Loucy (cell line): ENCODE data around the gene RFX1.

Source experiments
- EZH2phosphoT487 ChIP-seq: fragments of 200-600 bp; IDR thresholded peaks from 2 replicates; pipeline ENCODE4 v1.6.1; 2018; ENCODE audit warnings: antibody characterized with exemption, mild to moderate bottlenecking, moderate library complexity, borderline replicate concordance
- TF ChIP-seq, protein P1 (sequence below): fragments of 200-600 bp; sonication (generic); conservative IDR thresholded peaks from 2 replicates; pipeline ENCODE4 v1.5.1; 2014; ENCODE audit warnings: mild to moderate bottlenecking, antibody characterized with exemption, low read length

DNA sequence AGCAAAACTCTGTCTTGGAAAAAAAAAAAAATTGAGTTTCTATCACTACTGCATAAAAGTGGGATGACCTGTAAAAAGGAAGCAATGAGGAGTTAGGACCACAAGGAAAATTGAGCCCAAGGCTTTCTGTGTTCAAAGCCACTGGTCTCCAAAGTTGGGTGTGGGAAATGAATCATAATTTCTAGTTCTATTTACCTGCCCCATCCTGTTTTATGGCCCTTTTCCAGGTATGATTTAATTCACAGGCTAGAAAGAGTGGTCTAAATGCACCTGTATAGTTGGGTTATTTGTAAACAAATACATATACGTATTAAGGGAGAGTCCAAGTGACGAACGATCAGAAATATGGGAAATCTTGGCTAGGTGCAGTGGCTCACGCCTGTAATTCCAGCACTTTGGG is 59.7 kb downstream of the RFX1 start:
- TF ChIP-seq, protein P1, sequence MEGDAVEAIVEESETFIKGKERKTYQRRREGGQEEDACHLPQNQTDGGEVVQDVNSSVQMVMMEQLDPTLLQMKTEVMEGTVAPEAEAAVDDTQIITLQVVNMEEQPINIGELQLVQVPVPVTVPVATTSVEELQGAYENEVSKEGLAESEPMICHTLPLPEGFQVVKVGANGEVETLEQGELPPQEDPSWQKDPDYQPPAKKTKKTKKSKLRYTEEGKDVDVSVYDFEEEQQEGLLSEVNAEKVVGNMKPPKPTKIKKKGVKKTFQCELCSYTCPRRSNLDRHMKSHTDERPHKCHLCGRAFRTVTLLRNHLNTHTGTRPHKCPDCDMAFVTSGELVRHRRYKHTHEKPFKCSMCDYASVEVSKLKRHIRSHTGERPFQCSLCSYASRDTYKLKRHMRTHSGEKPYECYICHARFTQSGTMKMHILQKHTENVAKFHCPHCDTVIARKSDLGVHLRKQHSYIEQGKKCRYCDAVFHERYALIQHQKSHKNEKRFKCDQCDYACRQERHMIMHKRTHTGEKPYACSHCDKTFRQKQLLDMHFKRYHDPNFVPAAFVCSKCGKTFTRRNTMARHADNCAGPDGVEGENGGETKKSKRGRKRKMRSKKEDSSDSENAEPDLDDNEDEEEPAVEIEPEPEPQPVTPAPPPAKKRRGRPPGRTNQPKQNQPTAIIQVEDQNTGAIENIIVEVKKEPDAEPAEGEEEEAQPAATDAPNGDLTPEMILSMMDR = no peak
- TF ChIP-seq EZH2phosphoT487 = no peak
